HG03064 (cell line): ENCODE results near the gene FAM174B.

Source experiments
- ATAC-seq: cut with Tn5 transposase; IDR thresholded peaks from one replicate; pipeline ENCODE4 v1.9.1; 2021; ENCODE audit warnings: low read depth; ENCODE audit not compliant: unreplicated experiment

FAM174B gene

DNA sequence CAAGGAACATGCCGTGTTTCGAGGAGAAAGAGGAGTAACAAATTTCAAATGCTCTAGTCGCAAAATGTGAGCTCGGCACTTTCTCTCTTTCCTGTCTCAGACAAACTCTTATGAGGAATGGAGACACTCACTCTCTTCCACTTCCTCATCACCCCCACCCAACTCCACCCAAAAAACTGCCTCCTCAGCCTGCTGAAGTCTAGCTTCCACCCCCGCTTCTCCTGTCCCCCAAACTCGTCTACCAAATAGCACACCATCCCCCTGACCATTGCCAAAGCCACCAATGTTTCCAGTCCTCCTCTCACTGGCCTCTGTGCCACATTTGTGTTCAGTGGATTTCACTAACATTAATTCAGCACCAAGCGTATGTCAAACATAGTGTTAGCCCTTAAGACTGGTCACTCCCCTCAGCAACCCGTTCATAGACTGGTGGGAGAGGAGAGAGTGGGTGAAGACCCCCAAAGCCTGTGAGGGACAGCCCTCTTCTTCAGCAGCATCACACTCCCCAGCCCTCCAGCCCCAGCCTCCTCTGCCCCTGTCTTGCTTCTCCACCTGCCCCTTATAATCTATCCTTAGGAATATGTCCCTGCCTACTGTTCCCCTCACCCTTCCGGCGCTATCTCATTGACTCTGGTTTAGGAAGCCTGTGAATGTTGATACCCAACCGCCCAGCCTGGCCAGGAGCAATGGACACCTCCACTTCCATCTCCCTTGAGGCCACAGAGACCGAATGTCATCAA, 77.3 kb downstream of the FAM174B start:
- no peak for ATAC-seq

DNA sequence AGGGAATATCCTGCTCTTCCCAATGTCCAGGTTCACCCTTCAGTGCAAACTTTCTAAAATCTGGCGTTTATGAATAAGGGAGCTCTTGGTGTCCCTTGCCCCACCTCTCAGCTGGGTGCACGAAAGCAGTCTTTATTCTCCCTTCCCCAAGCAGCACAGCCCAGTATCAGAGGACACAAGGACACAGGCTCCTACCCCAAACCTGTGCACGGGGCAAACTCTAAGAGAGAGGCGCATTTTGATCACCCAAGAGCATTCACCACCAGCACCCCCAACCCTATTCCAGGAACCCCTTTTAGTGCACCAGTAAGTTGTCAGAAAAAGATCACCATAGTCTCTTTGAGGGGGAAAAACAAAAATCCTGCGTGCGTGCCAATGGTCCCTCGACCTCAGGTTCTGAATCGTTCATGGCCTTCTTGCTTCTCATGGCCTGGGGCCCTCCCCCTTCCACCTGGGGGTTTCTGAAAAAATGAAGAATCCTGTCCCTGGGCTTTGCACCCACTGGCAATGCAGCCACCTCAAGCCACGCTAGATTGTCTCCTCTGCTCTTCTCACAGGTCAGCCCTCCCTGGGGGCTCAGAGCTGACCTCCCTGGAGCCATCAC, 78.9 kb downstream of the FAM174B start:
- no peak for ATAC-seq

DNA sequence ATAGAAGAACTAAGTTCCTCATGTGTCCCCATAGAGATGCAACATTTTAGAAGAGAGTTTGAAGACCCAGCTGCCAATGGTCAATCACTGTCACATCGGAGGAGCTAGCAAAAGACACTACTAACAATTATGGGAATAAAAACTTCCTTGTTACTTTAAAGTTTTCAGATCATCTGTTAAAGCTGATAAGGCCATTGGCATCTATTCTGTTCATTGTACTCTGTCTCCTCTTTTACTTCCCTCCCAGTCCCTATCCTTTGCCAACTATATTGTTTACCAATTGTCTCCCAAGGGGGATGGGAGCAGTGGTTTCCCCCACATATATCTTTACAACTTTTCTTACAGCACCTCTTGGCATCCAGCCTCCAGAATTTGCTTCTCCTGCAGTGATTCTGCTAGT, 81.0 kb downstream of the FAM174B start:
- ATAC-seq = no peak

DNA sequence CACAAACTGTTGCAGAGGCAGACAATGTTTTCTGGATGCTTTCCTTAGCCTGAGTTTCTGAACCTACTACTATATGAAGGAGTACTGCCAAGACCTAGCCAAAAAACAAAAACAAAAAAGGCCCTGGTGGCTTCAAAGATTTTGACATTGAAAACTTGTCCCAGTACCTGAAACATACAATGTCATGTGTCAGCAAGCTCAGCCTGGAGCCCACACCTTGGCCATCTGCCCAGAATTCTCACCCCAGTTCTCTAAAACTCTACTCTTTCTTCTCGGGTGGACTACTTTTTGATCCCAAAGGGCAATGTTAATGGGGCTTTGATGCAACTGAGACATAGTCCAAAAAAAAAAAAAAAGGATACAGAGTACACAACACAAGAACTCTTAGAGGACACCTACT, 81.4 kb downstream of the FAM174B start:
- ATAC-seq = no peak

DNA sequence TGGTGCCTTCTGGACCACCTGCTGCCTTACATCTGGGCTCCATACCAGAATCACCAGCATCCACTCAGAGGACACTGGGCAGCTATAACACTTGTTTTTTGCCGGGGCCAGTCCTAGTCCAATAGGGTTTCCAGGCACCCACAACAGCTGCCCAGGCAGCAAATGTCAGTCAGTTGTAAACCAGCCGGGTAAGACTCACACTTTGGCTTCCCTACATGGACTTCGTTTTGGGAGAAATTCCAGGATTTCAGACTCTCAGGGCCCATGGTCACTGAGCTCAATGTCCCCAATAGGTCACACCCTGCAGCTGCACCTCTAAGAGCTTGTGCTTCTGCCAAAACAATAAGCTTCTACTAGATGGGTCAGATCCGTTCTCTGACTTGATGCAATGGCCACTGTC, 83.8 kb downstream of the FAM174B start:
- no peak for ATAC-seq

DNA sequence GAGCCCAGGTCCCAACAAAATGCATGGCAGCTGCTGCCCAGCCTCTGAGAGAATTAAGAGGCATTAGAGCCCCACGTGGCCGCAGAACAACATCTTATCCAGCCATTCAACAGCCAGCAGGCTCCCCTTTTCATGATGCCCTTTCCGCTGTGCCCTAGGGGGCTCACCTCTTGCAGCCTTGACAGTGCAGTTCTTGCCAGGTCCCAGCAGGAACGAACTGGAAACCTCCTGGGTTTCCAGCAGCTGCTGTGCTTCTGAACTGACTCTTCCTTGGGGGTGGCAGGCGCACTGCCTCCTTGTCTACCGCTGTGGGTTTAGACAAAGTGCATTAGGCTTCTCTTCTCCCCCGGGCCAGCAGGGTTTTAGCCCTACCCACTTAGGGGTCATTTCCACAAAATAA, 85.2 kb downstream of the FAM174B start:
- no peak for ATAC-seq

DNA sequence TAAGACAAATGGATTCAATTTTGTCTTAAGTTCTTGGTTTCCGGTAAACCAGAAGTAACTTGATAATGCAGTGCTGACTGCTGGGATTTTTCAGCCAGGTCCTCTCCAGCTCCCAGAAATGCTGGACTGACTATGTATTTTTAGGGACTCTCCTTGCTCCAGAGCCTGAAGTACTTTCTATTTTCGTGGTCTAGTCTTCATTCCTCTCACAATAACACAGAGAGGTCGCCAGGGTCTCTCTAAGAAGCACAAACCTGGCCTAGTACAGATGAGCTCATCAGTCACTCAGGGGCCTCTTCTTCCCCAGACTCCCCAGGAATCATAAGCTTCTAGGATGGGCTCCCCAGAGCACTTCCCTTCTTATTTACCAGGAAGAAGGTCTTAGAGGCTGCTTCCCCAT, 85.8 kb downstream of the FAM174B start:
- ATAC-seq = no peak
